ENCODE measurements around the gene GPR108.

The GPR108 gene

GRCh38 chr19:6693056-6693471 lies 44.3 kb downstream of the GPR108 start:
- TF ChIP-seq CTCF (IDR thresholded peaks at IDR 0.05; ENCODE audit: insufficient read depth, low read depth, low read length, missing control alignments): no peak
- H3K4me3 ChIP-seq (ENCODE audit: low read length): no peak overlapping the region
- DNase-seq (ENCODE audit: low read depth): no peak

GRCh38 chr19:6692027-6692426 lies 45.4 kb downstream of the GPR108 start:
- H3K4me3 ChIP-seq (ENCODE audit: low read length): no peak overlapping the region
- DNase-seq (ENCODE audit: low read depth): no peak
- TF ChIP-seq CTCF (IDR thresholded peaks at IDR 0.05; ENCODE audit: insufficient read depth, low read depth, low read length, missing control alignments): no peak

GRCh38 chr19:6691342-6691741 lies 46.0 kb downstream of the GPR108 start:
- TF ChIP-seq CTCF (IDR thresholded peaks at IDR 0.05; ENCODE audit: insufficient read depth, low read depth, low read length, missing control alignments): no peak
- DNase-seq (ENCODE audit: low read depth): no peak
- no peak overlapping the region for H3K4me3 ChIP-seq (ENCODE audit: low read length)

GRCh38 chr19:6690160-6690885 lies 47.1 kb downstream of the GPR108 start:
- no peak overlapping the region for H3K4me3 ChIP-seq (ENCODE audit: low read length)
- TF ChIP-seq CTCF (IDR thresholded peaks at IDR 0.05; ENCODE audit: insufficient read depth, low read depth, low read length, missing control alignments): no peak
- DNase-seq (ENCODE audit: low read depth): no peak

- DNase-seq (ENCODE audit: low read depth): no peak
- TF ChIP-seq CTCF (IDR thresholded peaks at IDR 0.05; ENCODE audit: insufficient read depth, low read depth, low read length, missing control alignments): no peak
- no peak overlapping the region for H3K4me3 ChIP-seq (ENCODE audit: low read length)
These were observed 50.3 kb downstream of the GPR108 start for GRCh38 chr19:6687114-6687513.

- no peak overlapping the region for H3K4me3 ChIP-seq (ENCODE audit: low read length)
- DNase-seq (ENCODE audit: low read depth): no peak
- TF ChIP-seq CTCF (IDR thresholded peaks at IDR 0.05; ENCODE audit: insufficient read depth, low read depth, low read length, missing control alignments): no peak
These were observed 50.8 kb downstream of the GPR108 start for GRCh38 chr19:6686628-6686975.

GRCh38 chr19:6685962-6686627 lies 51.3 kb downstream of the GPR108 start:
- no peak for DNase-seq (ENCODE audit: low read depth)
- H3K4me3 ChIP-seq (ENCODE audit: low read length): no peak overlapping the region
- no peak for TF ChIP-seq CTCF (IDR thresholded peaks at IDR 0.05; ENCODE audit: insufficient read depth, low read depth, low read length, missing control alignments)
